Breast epithelium (tissue), 4 donors: Measurements from ENCODE around the gene MYBPC2. TPM values are rescaled to one million over a fixed set of nuclear protein-coding genes. Genes with fewer than 3 reads are reported as not detected.
"Not testable (repeated sequence)": the region's sequence is repeated elsewhere in the genome, so short reads cannot be mapped to it uniquely, and the experiment has no call there.

Experiments
- DNase-seq, 2 donors: peaks; one replicate each; pipeline ENCODE4 v3.0.0-alpha.2; 2019; ENCODE audit warnings: low spot score in 2 of 2
- H3K27ac ChIP-seq, 2 donors: fragments of 200-600 bp; sonication (generic) in 1 of 2; one replicate each; pipeline ENCODE4 v1.5.1; 2016 to 2019; ENCODE audit warnings: mild to moderate bottlenecking in 1 of 2
- H3K27me3 ChIP-seq, 2 donors: fragments of 200-600 bp; sonication (generic) in 1 of 2; one replicate each; pipeline versions ENCODE4 v1.5.1 to v1.6.0; 2017 to 2019; ENCODE audit warnings: control low read depth in 1 of 2, mild to moderate bottlenecking in 1 of 2
- H3K36me3 ChIP-seq: fragments of 200-600 bp; one replicate; pipeline ENCODE4 v1.5.1; 2019
- H3K4me1 ChIP-seq, 2 donors: fragments of 200-600 bp; sonication (generic); one replicate each; pipeline ENCODE4 v1.5.1; 2016 to 2019; ENCODE audit warnings: control low read depth in 1 of 2
- H3K4me3 ChIP-seq, 3 donors: fragments of 200-600 bp; sonication (generic); 1 replicate in 2 of 3; 2 replicates in 1 of 3; pipeline ENCODE4 v1.5.1; 2016 to 2019; ENCODE audit warnings: mild to moderate bottlenecking in 3 of 3, moderate library complexity in 2 of 3
- H3K9me3 ChIP-seq, 2 donors: fragments of 200-600 bp; sonication (generic) in 1 of 2; one replicate each; pipeline ENCODE4 v1.5.1; 2016 to 2019; ENCODE audit warnings: control low read depth in 1 of 2
- CTCF ChIP-seq, 3 donors: fragments of 450-650 bp; IDR thresholded peaks; one replicate each; pipeline ENCODE4 v1.5.1; 2016 to 2017; ENCODE audit warnings: antibody characterized with exemption in 3 of 3, mild to moderate bottlenecking in 3 of 3, moderate library complexity in 3 of 3
- POLR2A ChIP-seq: fragments of 450-650 bp; IDR thresholded peaks from one replicate; pipeline ENCODE4 v1.6.1; 2016; ENCODE audit warnings: antibody characterized with exemption, mild to moderate bottlenecking, moderate library complexity
- POLR2AphosphoS5 ChIP-seq, 3 donors: sonication (generic); formaldehyde crosslinking; IDR thresholded peaks; one replicate each; pipeline ENCODE4 v1.6.1; 2017; ENCODE audit warnings: antibody characterized with exemption in 3 of 3
- intact Hi-C: fragments of 100-400 bp; cut with DNase I; formaldehyde crosslinking; loops from one replicate; pipeline ENCODE4 v1.15.1; 2023; ENCODE audit warnings: low total_unique reads
- total RNA-seq, 3 donors: library from RNA; depleted of rRNA; stranded (reverse); fragments of >200 nt; gene quantifications; one replicate each; pipeline ENCODE4 v1.1.0, GENCODE V29; 2016

Gene MYBPC2
- total RNA-seq, 3 donors from 2014 or later = under 0.01 TPM; not detected in 2

DNA sequence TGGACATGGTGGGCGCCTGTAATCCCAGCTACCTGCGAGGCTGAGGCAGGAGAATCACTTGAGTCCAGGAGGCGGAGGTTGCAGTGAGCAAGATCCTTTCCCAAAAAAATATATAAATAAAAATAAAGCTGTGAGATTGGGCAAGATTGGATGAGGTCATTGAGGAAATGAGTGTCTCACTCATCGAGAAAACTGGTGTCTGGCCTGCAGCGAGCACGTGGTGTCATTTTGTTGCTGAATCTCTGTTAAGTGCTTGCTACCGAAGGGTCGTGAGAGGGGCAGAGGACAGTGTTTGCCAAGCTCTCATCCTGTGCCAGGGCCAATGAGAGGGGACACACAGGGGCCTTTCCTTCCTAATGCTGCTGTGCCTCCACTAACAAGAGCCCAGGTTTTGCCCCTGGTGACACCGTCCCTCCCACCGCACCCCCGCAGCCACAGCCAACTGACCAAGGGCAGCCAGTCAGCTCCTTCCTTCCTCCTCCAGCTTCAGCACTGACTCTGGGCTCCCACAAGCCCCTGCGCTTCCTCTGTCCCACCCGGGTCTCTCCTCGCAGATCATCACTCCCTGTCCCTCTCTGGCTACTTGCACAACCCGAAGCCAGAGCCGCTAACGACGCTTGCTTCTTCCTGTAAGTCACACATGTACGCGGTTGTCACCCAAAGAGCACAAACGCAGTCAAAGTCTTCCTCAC lies 45.4 kb upstream of the MYBPC2 start:
- Histone ChIP-seq H3K4me3 (no peak overlapping the region), H3K27me3 (no peaks in the 10 kb centered on the region), H3K36me3 (peaks cover under 1% of the 10 kb centered on the region), H3K27ac (no peak overlapping the region), H3K9me3 (no peaks in the 10 kb centered on the region), H3K4me1 (no peaks in the 10 kb centered on the region)
- intact Hi-C loops = no loop called here
- TF ChIP-seq CTCF (IDR thresholded peaks at IDR 0.05) = no peak
- no peak for TF ChIP-seq POLR2AphosphoS5 (IDR thresholded peaks at IDR 0.05)
- TF ChIP-seq POLR2A = no peak
- DNase-seq = no peak

GRCh38 chr19:50387868-50388245 lies 44.8 kb upstream of the MYBPC2 start:
- TF ChIP-seq POLR2A = no peak
- TF ChIP-seq CTCF (IDR thresholded peaks at IDR 0.05) = no peak
- TF ChIP-seq POLR2AphosphoS5 (IDR thresholded peaks at IDR 0.05) = no peak
- no peaks in the 10 kb centered on the region for H3K9me3 ChIP-seq
- H3K27me3 ChIP-seq = no peaks in the 10 kb centered on the region
- intact Hi-C loops = no loop called here
- no peak overlapping the region for H3K27ac ChIP-seq
- DNase-seq = no peak
- H3K4me3 ChIP-seq = no peak overlapping the region
- H3K36me3 ChIP-seq = no peaks in the 10 kb centered on the region
- H3K4me1 ChIP-seq = no peaks in the 10 kb centered on the region

- H3K4me3 ChIP-seq, H3K36me3 ChIP-seq, H3K27me3 ChIP-seq, intact Hi-C loops, H3K9me3 ChIP-seq, DNase-seq, H3K27ac ChIP-seq, H3K4me1 ChIP-seq: not testable (repeated sequence)
Measured at GRCh38 chr19:50390295-50390694, 42.4 kb upstream of the MYBPC2 start.

GRCh38 chr19:50390952-50391351 lies 41.7 kb upstream of the MYBPC2 start:
- H3K27ac ChIP-seq, H3K27me3 ChIP-seq, H3K4me3 ChIP-seq, H3K36me3 ChIP-seq, intact Hi-C loops, H3K9me3 ChIP-seq, H3K4me1 ChIP-seq, DNase-seq: not testable (repeated sequence)

- no peaks in the 10 kb centered on the region for H3K4me1 ChIP-seq
- H3K27ac ChIP-seq = no peak overlapping the region
- intact Hi-C loops = no loop called here
- no peak for DNase-seq
- H3K9me3 ChIP-seq = no peaks in the 10 kb centered on the region
- no peaks in the 10 kb centered on the region for H3K36me3 ChIP-seq
- no peak overlapping the region for H3K4me3 ChIP-seq
- H3K27me3 ChIP-seq = no peaks in the 10 kb centered on the region
- TF ChIP-seq POLR2AphosphoS5 (IDR thresholded peaks at IDR 0.05) = no peak
- TF ChIP-seq CTCF (IDR thresholded peaks at IDR 0.05) = no peak
- TF ChIP-seq POLR2A = no peak
Measured at GRCh38 chr19:50392759-50393158, 39.9 kb upstream of the MYBPC2 start.

DNA sequence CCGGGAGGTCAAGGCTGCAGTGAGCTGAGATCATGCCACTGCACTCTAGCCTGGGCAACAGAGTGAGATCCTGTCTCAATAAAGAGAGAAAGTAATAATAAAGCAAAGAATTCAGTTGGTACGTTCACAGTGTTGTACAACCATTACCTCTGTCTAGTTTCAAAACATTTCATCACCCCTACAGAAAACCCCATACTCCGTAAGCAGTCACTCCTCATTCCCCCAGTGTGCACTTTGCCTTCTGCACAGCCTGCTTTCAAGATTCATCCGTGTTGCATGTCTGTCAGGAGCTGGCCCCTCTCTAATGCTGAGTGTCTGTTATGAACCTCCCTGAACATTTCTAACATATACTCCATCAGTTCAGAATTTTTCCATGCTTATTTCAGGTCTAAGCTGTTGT lies 39.1 kb upstream of the MYBPC2 start:
- TF ChIP-seq CTCF (IDR thresholded peaks at IDR 0.05) (no peak), POLR2A (no peak), POLR2AphosphoS5 (IDR thresholded peaks at IDR 0.05) (no peak)
- Histone ChIP-seq H3K27ac (no peak overlapping the region), H3K4me1 (no peaks in the 10 kb centered on the region), H3K36me3 (no peaks in the 10 kb centered on the region), H3K27me3 (no peaks in the 10 kb centered on the region), H3K9me3 (no peaks in the 10 kb centered on the region), H3K4me3 (no peak overlapping the region)
- no peak for DNase-seq
- intact Hi-C loops = no loop called here
